ENCODE data around the gene NPC1.

The NPC1 gene

DNA sequence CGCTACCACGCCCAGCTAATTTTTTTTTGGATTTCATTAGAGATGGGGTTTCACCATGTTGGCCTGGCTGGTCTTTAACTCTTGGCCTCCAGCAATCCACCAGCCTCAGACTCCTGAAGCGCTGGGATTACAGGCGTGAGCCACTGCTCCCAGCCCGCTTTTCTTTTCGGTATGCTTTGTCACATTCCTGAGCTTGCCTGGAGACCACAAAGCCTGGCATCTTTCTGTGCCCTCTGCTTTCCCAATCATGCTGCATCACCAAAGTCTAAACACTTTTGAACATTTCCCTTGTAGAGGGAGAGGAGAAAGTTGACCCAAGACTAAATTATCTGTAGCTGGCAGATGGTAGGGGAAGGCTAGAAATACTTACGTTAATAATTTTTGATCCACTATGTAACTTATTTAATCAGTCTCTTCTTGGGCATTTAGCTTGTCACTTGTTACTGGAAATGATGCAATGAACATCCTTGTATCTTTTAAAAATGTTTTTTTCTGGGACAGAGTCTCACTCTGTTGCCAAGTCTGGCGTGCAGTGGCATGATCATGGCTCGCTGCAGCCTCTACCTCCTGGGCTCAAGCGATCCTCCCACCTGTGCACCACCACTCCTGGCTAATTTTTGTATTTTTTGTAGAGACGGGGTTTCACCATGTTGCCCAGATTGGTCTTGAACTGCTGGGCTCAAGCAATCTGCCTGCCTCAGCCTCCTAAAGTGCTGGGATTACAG is 2.7 kb upstream of the NPC1 start:
- TF ChIP-seq, protein P1, sequence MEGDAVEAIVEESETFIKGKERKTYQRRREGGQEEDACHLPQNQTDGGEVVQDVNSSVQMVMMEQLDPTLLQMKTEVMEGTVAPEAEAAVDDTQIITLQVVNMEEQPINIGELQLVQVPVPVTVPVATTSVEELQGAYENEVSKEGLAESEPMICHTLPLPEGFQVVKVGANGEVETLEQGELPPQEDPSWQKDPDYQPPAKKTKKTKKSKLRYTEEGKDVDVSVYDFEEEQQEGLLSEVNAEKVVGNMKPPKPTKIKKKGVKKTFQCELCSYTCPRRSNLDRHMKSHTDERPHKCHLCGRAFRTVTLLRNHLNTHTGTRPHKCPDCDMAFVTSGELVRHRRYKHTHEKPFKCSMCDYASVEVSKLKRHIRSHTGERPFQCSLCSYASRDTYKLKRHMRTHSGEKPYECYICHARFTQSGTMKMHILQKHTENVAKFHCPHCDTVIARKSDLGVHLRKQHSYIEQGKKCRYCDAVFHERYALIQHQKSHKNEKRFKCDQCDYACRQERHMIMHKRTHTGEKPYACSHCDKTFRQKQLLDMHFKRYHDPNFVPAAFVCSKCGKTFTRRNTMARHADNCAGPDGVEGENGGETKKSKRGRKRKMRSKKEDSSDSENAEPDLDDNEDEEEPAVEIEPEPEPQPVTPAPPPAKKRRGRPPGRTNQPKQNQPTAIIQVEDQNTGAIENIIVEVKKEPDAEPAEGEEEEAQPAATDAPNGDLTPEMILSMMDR (IDR thresholded peaks at IDR 0.05; ENCODE audit: low read depth, low read length): no peak
- Histone ChIP-seq H3K27me3 (no peaks in the 10 kb centered on the region), H3K4me1 (no peaks in the 10 kb centered on the region), H3K9me3 (no peaks in the 10 kb centered on the region), H3K4me3 (ENCODE audit: low read depth, low read length) (no peak overlapping the region), H3K36me3 (no peaks in the 10 kb centered on the region)
- no peak for DNase-seq

- no peaks in the 10 kb centered on the region for H3K4me1 ChIP-seq
Measured at GRCh38 chr18:23587220-23587642, 925 bp upstream of the NPC1 start.

DNA sequence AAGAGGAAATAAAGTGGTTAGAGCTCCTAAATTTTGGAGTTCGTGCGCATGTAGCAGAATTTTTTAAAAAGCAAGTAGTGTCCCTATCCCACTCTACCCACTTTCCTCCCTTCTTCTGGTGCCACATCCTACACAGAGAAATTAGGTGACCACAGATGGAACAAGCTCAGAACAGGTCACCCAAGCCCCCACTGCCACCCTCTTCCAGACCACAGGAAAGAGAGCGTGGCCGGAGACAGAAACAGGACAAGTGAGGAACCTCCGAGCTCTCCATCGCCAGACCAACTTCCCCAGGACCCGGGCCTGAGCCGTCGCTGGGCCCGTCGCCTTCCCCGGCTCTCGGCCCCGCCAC is 433 bp downstream of the NPC1 start:
- Histone ChIP-seq H3K27me3 (no peaks in the 10 kb centered on the region), H3K9me3 (no peaks in the 10 kb centered on the region), H3K4me1 (no peaks in the 10 kb centered on the region), H3K4me3 (ENCODE audit: low read depth, low read length) (peak overlapping the region; percentile 80), H3K36me3 (no peaks in the 10 kb centered on the region)
- TF ChIP-seq, protein P1 (IDR thresholded peaks at IDR 0.05; ENCODE audit: low read depth, low read length): no peak
- DNase-seq: no peak

More at GRCh38 chr18:23587220-23587642, 925 bp upstream of the NPC1 start:
- H3K36me3 ChIP-seq: no peaks in the 10 kb centered on the region
- H3K9me3 ChIP-seq: no peaks in the 10 kb centered on the region
- TF ChIP-seq, protein P1 (IDR thresholded peaks at IDR 0.05; ENCODE audit: low read depth, low read length): no peak
- H3K4me3 ChIP-seq (ENCODE audit: low read depth, low read length): peak overlapping the region; percentile 38
- no peaks in the 10 kb centered on the region for H3K27me3 ChIP-seq
- DNase-seq: no peak

DNA sequence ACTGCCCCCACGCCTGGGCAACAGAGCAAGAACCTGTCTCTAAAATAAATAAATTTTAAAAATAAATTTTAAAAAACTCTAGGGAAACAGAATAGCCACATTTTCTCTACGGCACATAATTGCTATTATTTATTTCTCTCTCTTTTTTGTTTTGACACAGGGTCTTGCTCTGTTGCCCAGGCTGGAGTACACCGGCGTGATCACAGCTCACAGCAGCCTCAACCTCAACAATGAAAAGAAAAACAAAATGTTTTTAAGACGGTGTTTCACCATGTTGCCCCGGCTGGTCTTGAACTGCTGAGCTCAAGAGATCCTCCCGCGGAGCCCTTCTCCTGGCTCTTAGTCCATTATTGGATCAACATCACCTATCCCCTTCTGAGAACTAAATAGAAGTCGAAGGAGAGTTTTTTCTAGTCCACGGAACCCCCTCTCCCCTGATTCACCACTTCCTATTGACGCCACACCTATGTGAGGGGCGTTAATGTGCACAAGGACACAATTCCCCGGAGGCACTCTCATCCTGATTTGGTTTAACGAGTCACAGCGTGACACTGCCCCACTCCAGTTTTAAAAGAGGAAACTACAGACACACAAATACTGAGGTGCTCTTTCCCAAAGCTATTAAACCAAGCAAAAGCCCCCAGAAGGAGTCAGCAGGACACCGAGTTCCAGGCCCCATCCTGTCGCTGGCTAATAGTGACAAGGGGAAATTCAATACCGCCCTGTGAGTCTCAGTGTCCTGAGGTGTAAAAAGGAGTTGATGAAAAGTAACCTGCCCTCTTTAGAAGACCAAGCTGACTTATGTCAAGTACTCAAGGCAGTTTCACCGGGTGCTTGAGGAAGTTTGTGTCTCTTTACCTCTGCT is 1.1 kb downstream of the NPC1 start:
- Histone ChIP-seq H3K4me3 (ENCODE audit: low read depth, low read length) (peak overlapping the region; percentile 80), H3K36me3 (no peaks in the 10 kb centered on the region), H3K4me1 (no peaks in the 10 kb centered on the region), H3K9me3 (no peaks in the 10 kb centered on the region), H3K27me3 (no peaks in the 10 kb centered on the region)
- TF ChIP-seq, protein P1 (IDR thresholded peaks at IDR 0.05; ENCODE audit: low read depth, low read length): no peak
- DNase-seq: no peak

GRCh38 chr18:23584019-23584983 is 2.0 kb downstream of the NPC1 start:
- H3K4me3 ChIP-seq (ENCODE audit: low read depth, low read length): no peak overlapping the region
- H3K36me3 ChIP-seq: no peaks in the 10 kb centered on the region
- no peaks in the 10 kb centered on the region for H3K4me1 ChIP-seq
- TF ChIP-seq, protein P1 (IDR thresholded peaks at IDR 0.05; ENCODE audit: low read depth, low read length): no peak
- no peaks in the 10 kb centered on the region for H3K27me3 ChIP-seq
- DNase-seq: no peak
- no peaks in the 10 kb centered on the region for H3K9me3 ChIP-seq
